Mesothelial cell of epicardium (in vitro differentiated cells): ENCODE data around the gene NDUFS2. TPM values are rescaled to one million over a fixed set of nuclear protein-coding genes. Genes with fewer than 3 reads are reported as not detected.

Source experiments
- DNase-seq, 2 experiments: peaks; one replicate each; pipeline ENCODE4 v3.0.0; 2021; ENCODE audit warnings: low spot score in 2 of 2; ENCODE audit not compliant: unreplicated experiment in 2 of 2
- H3K27ac Mint-ChIP-seq: 2 replicates; pipeline ENCODE4 v1.8.0; 2021; ENCODE audit warnings: mixed read lengths
- H3K27me3 Mint-ChIP-seq: 2 replicates; pipeline ENCODE4 v1.8.0; 2021; ENCODE audit warnings: low read depth, mixed read lengths
- H3K36me3 Mint-ChIP-seq: 2 replicates; pipeline ENCODE4 v1.8.0; 2021; ENCODE audit warnings: mixed read lengths
- H3K4me1 Mint-ChIP-seq: 2 replicates; pipeline ENCODE4 v1.8.0; 2021; ENCODE audit warnings: mixed read lengths
- H3K4me3 Mint-ChIP-seq: 2 replicates; pipeline ENCODE4 v1.8.0; 2021; ENCODE audit warnings: mild to moderate bottlenecking, moderate library complexity, mixed read lengths
- H3K9me3 Mint-ChIP-seq: 2 replicates; pipeline ENCODE4 v1.8.0; 2021; ENCODE audit warnings: mixed read lengths
- CTCF ChIP-seq: fragments of 200-600 bp; sonication (generic); IDR thresholded peaks from one replicate; pipeline ENCODE4 v1.5.0; 2021; ENCODE audit warnings: antibody characterized with exemption; ENCODE audit not compliant: unreplicated experiment
- total RNA-seq: library from RNA; stranded (reverse); gene quantifications from 3 replicates; pipeline ENCODE4 v1.2.1, GENCODE V29; 2021

NDUFS2 gene
- total RNA-seq, 1 donor from 2014 or later, result 70.1 TPM

DNA sequence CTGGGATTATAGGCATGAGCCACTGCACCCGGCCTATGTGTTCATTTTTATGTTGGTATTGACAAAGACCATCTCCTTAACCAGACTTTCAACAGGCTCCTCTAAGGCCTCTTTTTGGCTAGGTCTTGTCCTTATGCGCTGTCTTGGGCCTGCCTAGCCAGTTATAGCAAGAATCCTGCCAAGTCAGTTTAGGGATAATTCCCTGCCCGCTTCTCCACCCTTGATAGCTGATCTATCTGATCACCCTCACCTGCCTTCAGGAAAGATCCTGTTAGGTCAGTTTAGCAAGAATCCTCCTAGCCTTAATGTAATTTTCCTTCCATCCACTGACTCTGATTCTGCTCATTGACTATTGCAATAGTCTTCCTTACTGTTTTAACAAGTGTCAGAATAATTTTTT lies 22.5 kb upstream of the NDUFS2 start:
- H3K36me3 Mint-ChIP-seq, result peaks cover 6% of the 10 kb centered on the region
- TF ChIP-seq CTCF, result no peak
- no peak for DNase-seq
- H3K4me3 Mint-ChIP-seq, result no peak overlapping the region
- no peak overlapping the region for H3K27ac Mint-ChIP-seq
- H3K27me3 Mint-ChIP-seq, result no peaks in the 10 kb centered on the region
- H3K9me3 Mint-ChIP-seq, result no peaks in the 10 kb centered on the region
- peaks cover 23% of the 10 kb centered on the region for H3K4me1 Mint-ChIP-seq

GRCh38 chr1:161180639-161181038 lies 21.5 kb upstream of the NDUFS2 start:
- TF ChIP-seq CTCF, result no peak
- no peak for DNase-seq
- H3K9me3 Mint-ChIP-seq, result no peaks in the 10 kb centered on the region
- no peaks in the 10 kb centered on the region for H3K27me3 Mint-ChIP-seq
- peaks cover 26% of the 10 kb centered on the region for H3K4me1 Mint-ChIP-seq
- no peak overlapping the region for H3K27ac Mint-ChIP-seq
- H3K36me3 Mint-ChIP-seq, result no peaks in the 10 kb centered on the region
- no peak overlapping the region for H3K4me3 Mint-ChIP-seq

GRCh38 chr1:161182214-161182613 lies 20.0 kb upstream of the NDUFS2 start:
- Mint-ChIP-seq H3K27me3 (no peaks in the 10 kb centered on the region), H3K36me3 (no peaks in the 10 kb centered on the region), H3K4me3 (no peak overlapping the region), H3K27ac (no peak overlapping the region), H3K4me1 (peaks cover 15% of the 10 kb centered on the region), H3K9me3 (no peaks in the 10 kb centered on the region)
- DNase-seq, result no peak
- no peak for TF ChIP-seq CTCF

DNA sequence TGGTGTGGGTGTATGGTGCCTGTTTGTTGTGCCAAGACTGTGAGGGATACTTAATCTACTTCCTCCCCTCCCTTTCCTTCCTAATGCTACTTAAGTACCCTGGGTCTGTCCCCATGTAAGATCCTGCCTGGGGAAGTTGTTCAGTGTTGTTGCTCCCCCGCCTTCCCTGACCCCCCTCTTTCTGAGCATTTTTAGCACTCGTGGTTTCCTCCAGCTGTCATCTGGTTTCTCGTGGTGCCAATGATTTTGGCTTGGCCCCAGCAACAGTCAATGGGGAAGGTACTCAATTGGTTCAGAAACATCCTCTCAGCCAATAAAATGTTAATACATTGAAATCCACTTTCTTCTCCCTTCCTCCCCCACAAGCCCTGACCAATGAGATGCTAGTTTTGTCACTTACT lies 16.9 kb upstream of the NDUFS2 start:
- no peak for DNase-seq
- Mint-ChIP-seq H3K4me1 (peaks cover 5% of the 10 kb centered on the region), H3K36me3 (no peaks in the 10 kb centered on the region), H3K27ac (no peak overlapping the region), H3K9me3 (no peaks in the 10 kb centered on the region), H3K27me3 (no peaks in the 10 kb centered on the region), H3K4me3 (no peak overlapping the region)
- no peak for TF ChIP-seq CTCF

DNA sequence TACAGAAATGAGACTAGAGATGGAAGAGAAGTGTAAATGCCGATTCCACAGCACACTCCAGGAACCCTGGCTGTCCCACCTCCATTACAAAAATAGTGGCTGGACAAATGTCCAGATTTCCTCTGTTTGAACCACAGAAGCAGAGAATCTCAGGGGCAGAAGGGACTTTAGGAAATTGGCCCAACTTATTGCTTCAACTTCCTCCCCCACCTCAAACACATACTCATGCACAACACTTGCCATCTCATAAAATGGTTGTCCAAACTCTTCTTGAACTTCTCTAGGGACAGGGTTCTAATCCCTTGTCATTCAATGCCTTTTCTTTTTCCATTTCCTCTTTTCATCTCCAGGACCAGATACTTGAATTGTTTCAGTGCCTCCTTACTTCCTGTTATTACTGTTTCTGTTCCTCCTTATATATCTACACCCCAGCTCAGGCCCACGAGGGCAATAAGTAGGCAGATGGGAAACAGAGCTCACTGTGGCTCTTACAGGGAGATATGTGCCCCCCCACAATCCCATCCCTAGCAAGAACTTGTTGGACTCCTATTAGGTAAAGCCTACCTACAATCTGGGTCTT lies 16.3 kb upstream of the NDUFS2 start:
- H3K27me3 Mint-ChIP-seq, result no peaks in the 10 kb centered on the region
- no peak for TF ChIP-seq CTCF
- H3K4me3 Mint-ChIP-seq, result no peak overlapping the region
- DNase-seq, result no peak
- H3K9me3 Mint-ChIP-seq, result no peaks in the 10 kb centered on the region
- no peaks in the 10 kb centered on the region for H3K36me3 Mint-ChIP-seq
- H3K4me1 Mint-ChIP-seq, result peaks cover 5% of the 10 kb centered on the region
- H3K27ac Mint-ChIP-seq, result no peak overlapping the region

- no peak for TF ChIP-seq CTCF
- DNase-seq, result no peak
- Mint-ChIP-seq H3K4me1 (peaks cover 5% of the 10 kb centered on the region), H3K27me3 (no peaks in the 10 kb centered on the region), H3K27ac (no peak overlapping the region), H3K9me3 (no peaks in the 10 kb centered on the region), H3K36me3 (no peaks in the 10 kb centered on the region), H3K4me3 (no peak overlapping the region)
These were observed 14.9 kb upstream of the NDUFS2 start for GRCh38 chr1:161187311-161187710.
